Measurements from ENCODE around the gene CES2.

Gene CES2

GRCh38 chr16:66906916-66907836 is 28.1 kb upstream of the CES2 start:
- no peak overlapping the region for H3K4me3 ChIP-seq (ENCODE audit: low read depth, low read length)
- TF ChIP-seq, protein P1, sequence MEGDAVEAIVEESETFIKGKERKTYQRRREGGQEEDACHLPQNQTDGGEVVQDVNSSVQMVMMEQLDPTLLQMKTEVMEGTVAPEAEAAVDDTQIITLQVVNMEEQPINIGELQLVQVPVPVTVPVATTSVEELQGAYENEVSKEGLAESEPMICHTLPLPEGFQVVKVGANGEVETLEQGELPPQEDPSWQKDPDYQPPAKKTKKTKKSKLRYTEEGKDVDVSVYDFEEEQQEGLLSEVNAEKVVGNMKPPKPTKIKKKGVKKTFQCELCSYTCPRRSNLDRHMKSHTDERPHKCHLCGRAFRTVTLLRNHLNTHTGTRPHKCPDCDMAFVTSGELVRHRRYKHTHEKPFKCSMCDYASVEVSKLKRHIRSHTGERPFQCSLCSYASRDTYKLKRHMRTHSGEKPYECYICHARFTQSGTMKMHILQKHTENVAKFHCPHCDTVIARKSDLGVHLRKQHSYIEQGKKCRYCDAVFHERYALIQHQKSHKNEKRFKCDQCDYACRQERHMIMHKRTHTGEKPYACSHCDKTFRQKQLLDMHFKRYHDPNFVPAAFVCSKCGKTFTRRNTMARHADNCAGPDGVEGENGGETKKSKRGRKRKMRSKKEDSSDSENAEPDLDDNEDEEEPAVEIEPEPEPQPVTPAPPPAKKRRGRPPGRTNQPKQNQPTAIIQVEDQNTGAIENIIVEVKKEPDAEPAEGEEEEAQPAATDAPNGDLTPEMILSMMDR (IDR thresholded peaks at IDR 0.05; ENCODE audit: insufficient read depth, low read depth, low read length, missing control alignments) = no peak
- DNase-seq (ENCODE audit: low read depth) = no peak

GRCh38 chr16:66908116-66908515 is 27.2 kb upstream of the CES2 start:
- no peak overlapping the region for H3K4me3 ChIP-seq (ENCODE audit: low read depth, low read length)
- TF ChIP-seq, protein P1 (IDR thresholded peaks at IDR 0.05; ENCODE audit: insufficient read depth, low read depth, low read length, missing control alignments) = no peak
- no peak for DNase-seq (ENCODE audit: low read depth)

DNA sequence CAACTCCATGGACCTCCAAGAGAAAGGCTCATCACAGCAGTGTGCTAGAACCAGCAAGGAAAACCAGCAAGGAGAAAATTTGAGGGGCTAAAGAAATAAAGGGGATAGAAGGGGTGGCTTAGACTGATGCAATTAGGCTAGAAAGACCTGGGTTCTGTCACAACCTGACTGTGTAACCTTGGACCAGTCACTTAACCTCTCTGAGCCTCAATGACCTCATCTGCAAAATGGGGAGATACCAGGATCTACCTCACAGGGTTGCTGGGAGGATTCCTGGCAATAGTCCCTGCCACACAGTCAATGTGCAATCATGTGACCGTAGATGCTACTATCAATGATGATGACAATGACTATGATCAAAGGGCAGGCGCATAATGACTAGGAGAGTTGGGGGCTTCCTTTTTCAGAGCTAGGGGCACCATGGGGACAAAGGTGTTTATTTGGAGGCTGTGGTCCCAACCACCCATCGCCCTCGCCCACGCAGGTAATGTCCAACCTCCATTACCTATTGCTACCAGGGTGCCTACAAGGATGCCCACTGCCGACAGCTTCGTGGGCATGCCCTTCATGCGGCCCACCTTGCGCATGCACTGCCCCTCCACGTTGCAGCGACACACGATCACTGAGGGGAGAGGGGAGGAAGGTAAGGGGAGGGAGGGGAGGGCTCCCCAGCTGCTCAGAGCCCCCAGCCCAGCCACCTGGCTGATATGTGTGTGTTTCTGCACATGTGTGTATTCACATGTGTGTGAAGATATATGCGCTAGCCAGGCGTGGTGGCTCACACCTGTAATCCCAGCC is 26.4 kb upstream of the CES2 start:
- no peak for DNase-seq (ENCODE audit: low read depth)
- TF ChIP-seq, protein P1 (IDR thresholded peaks at IDR 0.05; ENCODE audit: insufficient read depth, low read depth, low read length, missing control alignments) = no peak
- H3K4me3 ChIP-seq (ENCODE audit: low read depth, low read length) = no peak overlapping the region

- TF ChIP-seq, protein P1 (IDR thresholded peaks at IDR 0.05; ENCODE audit: insufficient read depth, low read depth, low read length, missing control alignments) = no peak
- no peak for DNase-seq (ENCODE audit: low read depth)
Observed at GRCh38 chr16:66910175-66910940, 25.0 kb upstream of the CES2 start.

GRCh38 chr16:66911112-66911511 is 24.2 kb upstream of the CES2 start:
- TF ChIP-seq, protein P1 (IDR thresholded peaks at IDR 0.05; ENCODE audit: insufficient read depth, low read depth, low read length, missing control alignments) = no peak
- no peak for DNase-seq (ENCODE audit: low read depth)

More at GRCh38 chr16:66910175-66910940, 25.0 kb upstream of the CES2 start:
- H3K4me3 ChIP-seq (ENCODE audit: low read depth, low read length) = no peak overlapping the region

GRCh38 chr16:66911801-66912200 is 23.5 kb upstream of the CES2 start:
- TF ChIP-seq, protein P1 (IDR thresholded peaks at IDR 0.05; ENCODE audit: insufficient read depth, low read depth, low read length, missing control alignments) = no peak
- no peak for DNase-seq (ENCODE audit: low read depth)
- no peak overlapping the region for H3K4me3 ChIP-seq (ENCODE audit: low read depth, low read length)

More at GRCh38 chr16:66911112-66911511, 24.2 kb upstream of the CES2 start:
- H3K4me3 ChIP-seq (ENCODE audit: low read depth, low read length) = no peak overlapping the region
